ENCODE measurements around the gene GGT1. TPM values are rescaled to one million over a fixed set of nuclear protein-coding genes. Genes with fewer than 3 reads are reported as not detected.
"Not testable (repeated sequence)": the region's sequence is repeated elsewhere in the genome, so short reads cannot be mapped to it uniquely, and the experiment has no call there.

GGT1 gene
- total RNA-seq (ENCODE audit: insufficient read depth, low replicate concordance): 4.8 TPM

DNA sequence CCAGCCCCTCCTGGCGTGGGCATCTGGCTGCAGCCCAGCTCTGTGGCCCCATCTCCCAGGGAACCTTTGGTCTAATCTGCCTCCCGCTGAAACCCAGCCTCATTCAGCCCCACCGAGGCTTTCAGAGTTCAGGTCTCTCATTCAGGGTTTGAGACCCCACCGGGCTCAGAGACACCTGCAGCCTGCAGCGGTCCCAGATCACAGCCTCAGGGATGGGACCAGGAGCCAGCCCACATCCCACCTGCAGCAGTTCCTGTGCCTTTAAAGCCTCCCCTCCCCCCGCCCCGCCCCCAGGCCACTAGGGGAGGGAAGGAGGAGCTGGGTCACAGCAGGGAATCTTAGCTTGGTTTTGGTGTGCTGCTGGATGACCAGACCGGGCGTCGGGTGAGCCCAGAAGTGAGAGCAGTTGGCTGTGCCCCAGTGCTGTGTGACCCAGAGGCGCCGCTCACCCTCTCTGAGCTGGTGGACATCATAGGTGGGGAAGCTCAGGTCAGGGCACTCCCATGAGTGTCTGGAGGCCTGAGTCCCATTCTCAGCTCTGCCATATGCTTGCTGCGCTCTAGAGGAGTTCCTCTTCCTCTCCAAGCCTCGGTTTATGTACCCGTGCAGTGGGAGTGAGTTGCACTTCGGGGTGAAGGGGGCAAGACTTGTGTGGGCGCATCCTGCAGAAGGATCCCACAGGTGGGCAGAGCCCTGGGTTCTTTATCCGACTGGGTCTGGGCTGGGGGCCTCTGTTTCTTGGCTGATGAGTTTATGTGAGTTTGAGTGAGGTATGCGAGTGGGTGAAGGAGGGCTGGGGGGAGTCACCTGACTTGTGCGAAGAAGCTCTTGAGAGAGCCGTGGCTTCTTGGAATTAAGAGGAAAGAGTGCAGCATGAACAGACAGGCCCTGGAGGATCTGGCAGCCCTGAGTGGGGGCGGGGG is at the start of gene GGT1:
TSS of gene GGT1 (plus strand) at position 347 of the 923 bp plus-strand sequence. CDS start 7,889 bp downstream, outside the sequence.
- not testable (repeated sequence) for DNase-seq (ENCODE audit: low spot score)

GRCh38 chr22:24553597-24554312 is 49.2 kb upstream of the GGT1 start:
- DNase-seq (ENCODE audit: low spot score): no peak

DNA sequence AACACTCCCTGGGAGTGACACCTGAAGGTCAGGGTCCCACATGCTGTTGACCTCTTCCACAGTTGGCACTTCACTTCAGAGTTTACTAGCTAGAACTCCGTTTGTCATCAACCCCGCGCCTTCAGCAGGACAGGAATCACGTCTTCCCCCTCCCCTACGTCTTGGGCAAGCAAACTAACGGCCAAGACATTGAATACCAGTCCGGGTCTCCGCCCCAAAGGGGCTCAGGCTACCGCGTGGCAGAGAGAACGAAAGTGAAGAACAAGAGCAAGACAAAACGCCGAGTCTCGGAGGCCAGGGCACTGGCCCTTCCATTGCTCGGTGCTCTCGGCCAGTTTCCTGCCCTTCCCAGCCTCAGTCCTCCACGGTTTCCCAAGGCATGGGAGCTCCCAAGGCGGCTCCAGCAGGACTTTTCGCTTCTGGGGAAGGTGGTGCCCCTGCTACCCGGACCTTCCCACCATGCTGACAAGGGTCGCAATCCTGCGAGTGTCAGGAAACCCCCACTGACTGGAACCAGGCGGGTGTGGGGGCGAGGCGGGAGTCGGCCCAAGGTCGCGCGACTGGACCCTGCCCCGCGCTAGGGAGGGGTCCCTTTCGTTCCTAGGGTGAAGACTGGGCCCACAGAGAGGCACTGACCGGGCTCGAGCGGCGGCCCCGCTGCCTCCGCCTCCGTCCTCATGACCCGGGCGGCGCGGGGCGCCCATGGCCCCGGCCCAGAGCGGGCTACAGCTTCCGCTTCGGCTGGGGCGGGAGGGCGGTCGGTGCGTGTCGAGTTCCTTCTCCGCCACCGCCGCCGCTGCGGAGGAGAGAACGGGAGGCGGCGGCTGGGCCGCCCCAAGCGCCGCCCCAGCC is 48.5 kb upstream of the GGT1 start, which contains the start of gene GUCD1:
TSS of gene GUCD1 (minus strand) at position 826 of the 852 bp plus-strand sequence. CDS start at position 679, 147 bp downstream.
- peak; percentile 48 for DNase-seq (ENCODE audit: low spot score)

- DNase-seq (ENCODE audit: low spot score): peak; percentile 99
Measured at GRCh38 chr22:24555165-24556039, 47.6 kb upstream of the GGT1 start, which contains the start of gene SNRPD3. TSS of gene SNRPD3 (plus strand) at chr22:24555999. CDS start at chr22:24557675, 1,676 bp downstream.

- no peak for DNase-seq (ENCODE audit: low spot score)
Measured at GRCh38 chr22:24559471-24559870, 43.5 kb upstream of the GGT1 start.

DNA sequence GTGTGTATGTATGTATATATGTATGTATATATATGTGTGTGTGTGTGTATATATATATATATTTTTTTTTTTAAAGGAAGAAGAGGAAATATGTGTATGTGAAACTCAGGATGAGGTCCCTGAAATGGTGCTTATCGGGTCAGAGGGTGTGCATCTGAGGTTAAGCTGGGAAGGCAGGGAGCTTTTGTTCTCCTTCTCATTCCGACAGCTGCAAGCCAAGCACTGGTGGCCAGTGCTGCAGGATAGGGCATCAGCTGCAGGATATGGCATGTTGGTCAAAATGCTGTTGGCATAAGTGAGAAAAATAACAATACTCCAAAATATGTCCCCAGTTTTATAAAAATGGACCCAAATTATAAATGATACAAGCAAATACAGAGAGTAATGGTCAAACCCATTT is 39.7 kb upstream of the GGT1 start:
- no peak for DNase-seq (ENCODE audit: low spot score)

DNA sequence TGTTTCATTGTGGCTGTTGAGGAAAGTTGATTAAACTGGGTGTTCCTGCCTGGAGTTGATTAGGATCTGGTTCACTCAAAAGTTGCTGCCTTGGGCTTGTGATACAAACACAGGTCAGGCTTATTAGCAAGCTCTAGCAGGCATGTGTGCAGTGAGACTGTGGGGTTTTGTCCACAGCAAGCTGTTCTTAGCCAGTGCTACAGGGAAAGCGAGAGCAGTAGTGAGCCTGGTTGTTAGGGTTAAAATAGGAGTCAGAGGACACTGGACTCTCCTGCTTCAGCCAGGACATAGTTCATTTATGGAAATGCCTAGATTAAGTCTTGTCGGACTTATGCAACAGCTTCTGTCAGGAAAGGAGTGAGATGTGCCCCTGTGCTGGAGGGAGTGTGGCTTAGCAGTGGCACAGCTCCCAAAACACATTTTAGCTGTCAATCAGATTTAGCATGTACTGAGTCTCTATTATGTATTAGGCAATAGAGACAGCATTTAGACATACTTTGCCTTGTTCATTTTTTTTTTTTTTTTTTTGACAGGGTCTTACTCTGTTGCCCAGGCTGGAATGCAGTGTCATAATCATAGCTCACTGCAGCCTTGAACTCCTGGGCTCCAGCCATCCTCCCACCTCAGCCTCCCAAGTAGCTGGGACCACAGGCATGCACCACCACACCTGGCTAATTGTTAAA is 38.5 kb upstream of the GGT1 start:
- DNase-seq (ENCODE audit: low spot score): no peak

DNA sequence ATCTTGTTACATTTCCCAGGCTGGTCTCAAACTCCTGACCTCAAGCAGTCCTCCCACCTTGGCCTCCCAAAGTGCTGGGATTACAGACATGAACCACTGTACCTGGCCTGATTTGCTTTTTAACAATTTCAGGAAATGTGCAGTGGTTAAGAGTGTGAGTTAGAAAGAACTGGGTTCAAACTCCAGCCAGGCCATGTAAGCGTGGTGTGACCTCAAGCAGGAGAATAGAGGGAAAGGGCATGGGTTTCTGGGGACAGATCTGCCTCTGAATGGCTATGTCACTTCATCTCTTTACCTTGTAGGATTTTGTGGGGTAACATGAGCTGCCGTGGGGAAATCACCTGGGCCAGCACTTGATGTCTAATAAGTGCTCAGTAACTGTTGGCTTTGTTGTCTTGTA is 37.9 kb upstream of the GGT1 start:
- no peak for DNase-seq (ENCODE audit: low spot score)

GRCh38 chr22:24566899-24567511 is 36.0 kb upstream of the GGT1 start:
- no peak for DNase-seq (ENCODE audit: low spot score)

GRCh38 chr22:24567668-24568067 is 35.3 kb upstream of the GGT1 start:
- DNase-seq (ENCODE audit: low spot score): no peak

DNA sequence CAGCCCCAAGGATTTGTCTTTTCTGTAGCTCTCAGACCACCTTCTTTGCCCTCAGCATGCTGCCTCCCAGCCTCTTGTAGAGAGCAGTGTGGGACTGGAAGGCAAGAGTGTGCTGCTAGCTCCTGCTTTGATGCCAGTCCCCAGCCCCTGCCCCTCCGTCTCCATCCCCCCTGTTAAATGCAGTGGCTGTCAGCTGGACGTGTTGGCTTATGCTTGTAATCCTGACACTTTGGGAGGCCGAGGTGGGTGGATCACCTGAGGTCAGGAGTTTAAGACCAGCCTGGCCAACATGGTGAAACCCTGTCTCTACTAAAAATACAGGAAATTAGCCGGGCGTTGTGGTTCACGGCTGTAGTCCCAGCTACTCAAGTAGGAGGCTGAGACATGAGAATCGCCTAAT is 31.7 kb upstream of the GGT1 start:
- no peak for DNase-seq (ENCODE audit: low spot score)

DNA sequence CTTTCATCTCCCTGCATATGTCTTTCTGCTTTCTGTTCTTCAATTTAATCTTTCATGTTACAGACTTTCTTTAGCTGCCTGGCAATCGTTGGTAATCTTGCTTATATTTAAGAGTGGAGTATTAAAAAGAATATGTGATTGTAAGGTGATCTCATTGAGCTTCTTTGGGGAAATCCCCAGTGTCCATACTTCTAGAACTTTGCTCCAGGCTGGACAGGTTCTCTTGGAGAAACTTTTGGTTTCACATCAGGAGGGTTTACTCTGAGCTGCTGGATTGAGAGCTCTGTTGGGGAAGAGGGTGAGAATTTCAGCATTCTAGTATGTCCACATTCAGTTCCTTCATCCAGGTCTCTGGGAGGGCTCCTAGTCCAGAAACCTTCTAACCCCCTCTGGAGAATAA is 26.2 kb upstream of the GGT1 start:
- DNase-seq (ENCODE audit: low spot score): no peak

- peak; percentile 57 for DNase-seq (ENCODE audit: low spot score)
Measured at GRCh38 chr22:24578355-24579257, 24.4 kb upstream of the GGT1 start.

GRCh38 chr22:24579258-24579601 is 23.8 kb upstream of the GGT1 start:
- peak; percentile 66 for DNase-seq (ENCODE audit: low spot score)

DNA sequence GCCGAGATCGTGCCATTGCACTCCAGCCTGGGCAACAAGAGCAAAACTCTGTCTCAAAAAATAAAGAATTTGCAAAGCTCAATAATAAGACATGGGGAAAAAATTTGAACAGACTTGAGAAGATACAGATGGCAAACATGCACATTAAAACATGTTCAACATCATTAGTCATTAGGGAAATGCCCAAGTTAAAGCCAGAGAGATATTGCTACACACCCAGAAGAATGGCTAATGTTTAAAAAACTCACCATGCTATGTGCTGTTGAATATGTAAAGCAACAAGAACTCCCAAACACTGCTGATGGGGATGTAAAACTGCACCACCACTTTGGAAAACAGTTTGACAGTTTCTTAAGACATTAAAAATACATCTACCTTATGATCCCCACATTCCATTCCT is 22.7 kb upstream of the GGT1 start:
- peak; percentile 80 for DNase-seq (ENCODE audit: low spot score)

- no peak for DNase-seq (ENCODE audit: low spot score)
Measured at GRCh38 chr22:24582056-24582814, 20.8 kb upstream of the GGT1 start.

Measured in umbilical cord (tissue), 2 donors.